Measurements from ENCODE around the gene FTCD.

FTCD gene

GRCh38 chr21:46131838-46132651, 23.3 kb downstream of the FTCD start:
- no peak overlapping the region for H3K4me3 ChIP-seq (ENCODE audit: low read length)
- TF ChIP-seq ZNF274 (IDR thresholded peaks at IDR 0.05; ENCODE audit: low read depth, low read length): no peak

GRCh38 chr21:46131588-46131837, 23.9 kb downstream of the FTCD start:
- TF ChIP-seq ZNF274 (IDR thresholded peaks at IDR 0.05; ENCODE audit: low read depth, low read length): no peak
- no peak overlapping the region for H3K4me3 ChIP-seq (ENCODE audit: low read length)

- TF ChIP-seq ZNF274 (IDR thresholded peaks at IDR 0.05; ENCODE audit: low read depth, low read length): no peak
- H3K4me3 ChIP-seq (ENCODE audit: low read length): no peak overlapping the region
These were observed 24.4 kb downstream of the FTCD start for GRCh38 chr21:46130831-46131587.

GRCh38 chr21:46129846-46130651, 25.3 kb downstream of the FTCD start:
- no peak overlapping the region for H3K4me3 ChIP-seq (ENCODE audit: low read length)
- no peak for TF ChIP-seq ZNF274 (IDR thresholded peaks at IDR 0.05; ENCODE audit: low read depth, low read length)

- no peak overlapping the region for H3K4me3 ChIP-seq (ENCODE audit: low read length)
- no peak for TF ChIP-seq ZNF274 (IDR thresholded peaks at IDR 0.05; ENCODE audit: low read depth, low read length)
These were observed 26.3 kb downstream of the FTCD start for GRCh38 chr21:46128933-46129571.

DNA sequence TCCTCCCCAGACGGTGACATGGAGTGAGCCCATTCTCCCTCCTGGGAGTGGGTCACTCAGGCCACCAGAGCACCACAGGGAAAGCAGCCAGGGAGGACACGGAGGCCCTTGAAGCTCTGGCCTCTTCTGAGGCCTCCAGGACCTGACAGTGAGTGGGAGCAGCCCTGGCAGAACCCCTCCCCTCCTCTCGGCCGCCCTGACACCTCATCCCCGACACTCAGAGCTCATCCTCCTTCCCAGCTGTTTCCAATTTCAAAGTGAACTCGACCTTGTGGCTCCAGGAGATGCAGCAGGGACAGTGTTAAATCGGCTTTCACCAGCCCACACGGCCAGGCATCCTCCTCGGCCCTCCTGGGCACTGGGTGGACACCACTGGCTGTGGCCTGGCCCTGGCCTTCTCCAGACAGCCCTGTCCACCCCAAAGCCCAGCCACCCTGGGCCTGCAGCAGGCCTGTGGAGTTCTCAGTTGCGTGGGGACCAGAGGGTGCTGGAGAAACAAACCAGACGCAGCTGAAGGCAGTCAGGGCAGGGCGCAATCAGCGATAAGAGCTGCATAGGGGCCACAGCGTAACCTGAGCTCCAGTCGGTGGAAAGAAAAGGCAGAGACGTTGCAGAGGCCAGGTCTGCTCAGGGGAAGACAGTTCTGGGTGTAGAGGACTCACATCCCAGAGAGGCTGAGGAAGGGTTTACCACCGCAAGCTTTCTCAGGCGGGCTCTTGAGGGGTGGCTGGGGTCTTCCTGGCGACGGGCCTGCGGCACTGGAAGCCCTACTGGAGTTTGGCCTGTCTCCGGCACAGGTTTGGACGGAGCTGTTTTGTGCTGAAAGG, 27.1 kb downstream of the FTCD start:
- no peak overlapping the region for H3K4me3 ChIP-seq (ENCODE audit: low read length)
- TF ChIP-seq ZNF274 (IDR thresholded peaks at IDR 0.05; ENCODE audit: low read depth, low read length): no peak

DNA sequence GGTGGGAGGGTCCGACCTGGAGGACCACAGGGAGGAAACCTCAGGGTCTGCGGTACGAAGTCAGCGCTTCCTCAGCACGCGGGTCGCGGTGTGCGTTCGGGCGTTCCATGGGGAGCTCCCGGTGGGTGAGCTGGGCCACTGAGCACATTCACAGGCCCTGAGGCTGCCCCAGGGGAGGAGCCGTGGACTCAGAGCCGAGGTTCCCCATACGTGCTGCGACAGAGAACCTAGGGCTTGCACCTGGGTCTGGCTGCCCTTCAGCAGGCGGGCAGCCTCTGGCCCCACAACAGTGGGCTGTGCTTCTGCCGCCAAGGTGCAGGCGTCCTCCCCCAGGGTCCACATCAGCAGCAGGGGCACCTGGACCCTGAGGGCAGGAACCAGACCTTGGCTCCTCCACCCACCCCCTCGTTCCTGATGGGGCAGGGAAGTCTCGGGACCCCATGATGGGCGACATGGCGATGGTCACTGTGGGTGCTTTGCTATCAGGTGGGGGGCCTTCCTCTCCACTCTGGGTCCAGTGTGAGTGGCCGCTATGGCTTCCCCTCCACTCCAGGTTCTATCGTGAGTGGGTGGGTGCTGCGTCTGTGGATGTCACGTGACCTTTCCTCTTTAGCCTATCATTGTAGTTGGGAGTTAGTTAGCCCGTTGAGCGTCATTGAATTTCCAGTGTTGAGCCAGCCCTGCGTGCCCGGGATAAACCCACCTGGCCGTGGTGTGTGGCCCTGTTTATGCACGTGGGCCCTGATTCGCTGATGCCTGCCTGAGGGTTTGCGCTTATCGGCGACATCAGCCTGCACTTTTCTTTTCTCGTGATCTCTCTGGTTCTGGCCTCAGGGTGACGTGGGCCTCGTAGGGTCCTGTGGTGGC, 27.9 kb downstream of the FTCD start:
- no peak overlapping the region for H3K4me3 ChIP-seq (ENCODE audit: low read length)
- TF ChIP-seq ZNF274 (IDR thresholded peaks at IDR 0.05; ENCODE audit: low read depth, low read length): no peak

- H3K4me3 ChIP-seq (ENCODE audit: low read length): no peak overlapping the region
- TF ChIP-seq ZNF274 (IDR thresholded peaks at IDR 0.05; ENCODE audit: low read depth, low read length): no peak
These were observed 28.8 kb downstream of the FTCD start for GRCh38 chr21:46126309-46127238.

- no peak for TF ChIP-seq ZNF274 (IDR thresholded peaks at IDR 0.05; ENCODE audit: low read depth, low read length)
- H3K4me3 ChIP-seq (ENCODE audit: low read length): no peak overlapping the region
These were observed 29.5 kb downstream of the FTCD start for GRCh38 chr21:46125846-46126301.

GRCh38 chr21:46124926-46125845, 30.2 kb downstream of the FTCD start:
- no peak overlapping the region for H3K4me3 ChIP-seq (ENCODE audit: low read length)
- TF ChIP-seq ZNF274 (IDR thresholded peaks at IDR 0.05; ENCODE audit: low read depth, low read length): no peak
